HEK293T (cell line): ENCODE measurements around the gene AQP6.

Source experiments
- ARNT ChIP-seq: fragments of 450-650 bp; IDR thresholded peaks from 2 replicates; pipeline ENCODE4 v1.6.1; 2017; ENCODE audit warnings: mild to moderate bottlenecking
- BHLHE40 ChIP-seq: fragments of 450-650 bp; IDR thresholded peaks from 2 replicates; pipeline ENCODE4 v1.6.1; 2016; ENCODE audit warnings: mild to moderate bottlenecking, moderate library complexity, borderline replicate concordance
- CTBP1 ChIP-seq: fragments of 450-650 bp; IDR thresholded peaks from 2 replicates; pipeline ENCODE4 v1.6.1; 2016; ENCODE audit warnings: borderline replicate concordance
- ELF4 ChIP-seq: fragments of 450-650 bp; IDR thresholded peaks from 2 replicates; pipeline ENCODE4 v1.6.1; 2017; ENCODE audit warnings: antibody characterized with exemption
- FOXA1 ChIP-seq: fragments of 450-650 bp; IDR thresholded peaks from 2 replicates; pipeline ENCODE4 v1.6.1; 2016; ENCODE audit warnings: mild to moderate bottlenecking
- FOXM1 ChIP-seq: fragments of 450-650 bp; IDR thresholded peaks from 2 replicates; pipeline ENCODE4 v1.6.1; 2017; ENCODE audit warnings: mild to moderate bottlenecking, borderline replicate concordance
- LEF1 ChIP-seq: fragments of 450-650 bp; IDR thresholded peaks from 2 replicates; pipeline ENCODE4 v1.6.1; 2017; ENCODE audit warnings: mild to moderate bottlenecking, borderline replicate concordance
- NFRKB ChIP-seq: fragments of 450-650 bp; IDR thresholded peaks from 2 replicates; pipeline ENCODE4 v1.6.1; 2016; ENCODE audit warnings: mild to moderate bottlenecking, moderate library complexity
- SP1 ChIP-seq: fragments of 450-650 bp; IDR thresholded peaks from 2 replicates; pipeline ENCODE4 v1.6.1; 2017
- SUZ12 ChIP-seq: fragments of 450-650 bp; IDR thresholded peaks from 2 replicates; pipeline ENCODE4 v1.6.1; 2016; ENCODE audit warnings: mild to moderate bottlenecking

DNA sequence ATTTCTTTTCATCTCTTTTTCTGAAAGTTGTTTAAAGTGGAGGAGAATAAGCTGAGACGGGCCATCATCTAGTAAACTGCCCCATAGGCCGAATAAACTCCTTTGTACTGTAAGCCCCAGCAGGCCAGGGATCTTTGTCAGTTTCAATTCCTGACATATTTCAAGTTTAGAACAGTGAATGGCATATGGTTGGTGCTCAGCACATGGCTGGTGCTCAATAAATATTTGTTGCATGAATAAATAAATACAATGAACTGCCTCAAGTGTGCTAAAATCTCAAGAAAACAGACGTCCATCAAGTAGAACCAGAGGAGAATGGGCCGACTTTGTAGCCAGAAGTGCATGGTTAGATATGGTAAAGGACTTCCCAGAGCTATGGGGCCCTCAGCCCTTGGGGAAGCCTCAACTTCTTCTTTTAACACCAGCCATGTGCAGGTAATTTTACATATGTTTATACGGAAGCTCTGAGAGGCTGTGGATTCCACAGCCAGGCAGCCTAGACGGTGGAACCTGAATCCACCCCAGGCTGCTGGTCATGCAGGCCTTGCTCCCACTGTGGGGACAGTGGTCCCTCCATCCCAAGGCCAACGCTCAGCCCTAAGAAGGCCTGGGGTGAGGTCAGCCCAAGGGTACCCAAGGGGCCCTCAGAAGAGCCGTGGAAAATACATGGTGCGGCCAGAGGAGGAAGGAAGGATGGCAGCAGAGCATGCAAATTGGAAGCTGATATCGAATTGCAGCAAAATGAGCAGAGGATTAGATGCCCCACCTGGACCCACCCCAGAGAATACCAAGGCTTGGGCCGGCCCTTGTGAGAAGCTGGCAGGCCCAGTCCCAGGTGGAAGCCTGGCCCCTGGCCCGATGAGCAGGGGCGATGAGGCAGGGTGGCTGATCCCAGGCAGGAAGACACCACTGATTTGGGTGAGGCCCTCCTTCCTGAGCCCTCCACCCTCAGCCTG is 30.9 kb upstream of the AQP6 start:
- TF ChIP-seq BHLHE40 = no peak
- no peak for TF ChIP-seq LEF1
- no peak for TF ChIP-seq SUZ12
- no peak for TF ChIP-seq ELF4
- no peak for TF ChIP-seq FOXM1
- TF ChIP-seq ARNT = no peak
- no peak for TF ChIP-seq SP1
- TF ChIP-seq CTBP1 = no peak
- no peak for TF ChIP-seq NFRKB
- no peak for TF ChIP-seq FOXA1
